Fibroblast of upper back skin (primary cell): ENCODE data around the gene MRPS18A.

ENCODE experiments used
- DNase-seq: peaks from one replicate; pipeline ENCODE4 v3.0.0-alpha.2; 2013

Gene MRPS18A

DNA sequence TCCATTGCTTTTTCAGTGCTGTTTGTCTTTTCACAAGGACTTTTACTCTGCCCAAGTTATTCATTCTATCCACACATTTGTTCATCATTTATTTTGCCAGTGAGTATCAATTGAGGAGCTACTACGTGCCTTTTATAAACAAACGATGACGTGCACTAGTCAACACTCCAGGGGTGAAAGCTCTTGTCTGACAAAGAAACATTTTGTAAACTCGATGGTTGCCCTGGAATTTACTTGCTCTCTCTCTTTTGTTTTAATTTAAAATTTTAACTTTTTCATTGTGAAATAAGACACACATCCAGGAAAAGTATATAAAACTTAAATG is 8.3 kb upstream of the MRPS18A start:
- no peak for DNase-seq

DNA sequence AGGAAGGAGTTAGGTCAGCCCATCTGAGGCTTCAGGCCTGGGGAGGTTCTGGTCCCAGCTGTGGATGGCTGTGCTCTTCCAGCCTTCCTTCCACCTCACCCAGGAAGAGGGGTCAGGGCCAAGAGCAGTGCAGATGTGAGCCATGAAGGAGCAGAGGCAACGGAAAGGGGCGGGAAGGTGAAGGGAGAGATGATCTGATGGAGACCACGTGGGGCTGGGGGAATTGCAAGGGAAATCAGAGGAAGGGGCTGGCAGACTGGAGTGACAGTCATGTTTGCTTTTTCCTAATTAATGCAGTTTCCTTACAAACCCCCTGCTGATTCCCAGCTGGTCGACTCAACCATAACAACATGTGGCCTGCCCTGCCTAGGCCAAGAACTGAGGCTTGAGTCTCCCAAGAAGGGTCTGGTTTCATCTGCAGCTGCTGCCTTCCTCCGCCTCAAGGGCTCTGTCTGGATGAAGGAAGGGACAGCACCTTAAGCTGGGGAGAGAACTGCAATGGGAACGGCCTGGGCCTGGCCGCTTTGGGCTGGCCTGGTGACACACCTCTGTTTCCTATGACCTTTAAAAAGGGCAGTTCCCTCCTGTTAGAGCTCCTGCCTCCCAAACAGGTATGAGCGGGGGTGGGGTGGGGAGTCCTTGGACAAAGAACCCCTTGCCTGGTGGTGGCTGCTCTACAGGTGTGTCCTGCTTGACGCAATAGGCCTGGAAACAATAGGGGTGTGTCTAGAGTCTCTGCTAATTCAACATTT is 7.8 kb upstream of the MRPS18A start:
- no peak for DNase-seq

DNA sequence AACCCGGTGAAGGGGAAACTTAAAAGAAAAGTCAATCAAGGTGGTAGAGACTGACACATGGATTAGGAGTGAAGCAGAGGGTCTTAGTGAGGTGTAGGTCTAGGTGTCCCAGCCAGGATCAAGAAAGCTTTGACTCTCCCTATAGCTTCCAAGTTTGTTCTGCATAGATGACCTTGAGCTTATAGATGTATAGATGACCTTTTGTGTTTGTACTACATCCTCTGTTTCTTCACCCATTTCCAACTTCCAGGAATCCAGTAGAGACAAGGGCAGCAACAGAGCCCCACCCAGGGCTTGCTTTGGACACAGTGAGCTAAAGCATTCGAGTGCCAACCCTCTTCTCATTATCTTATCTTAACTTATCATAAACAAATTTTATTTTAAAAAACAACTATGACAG is 1.8 kb upstream of the MRPS18A start:
- no peak for DNase-seq

DNA sequence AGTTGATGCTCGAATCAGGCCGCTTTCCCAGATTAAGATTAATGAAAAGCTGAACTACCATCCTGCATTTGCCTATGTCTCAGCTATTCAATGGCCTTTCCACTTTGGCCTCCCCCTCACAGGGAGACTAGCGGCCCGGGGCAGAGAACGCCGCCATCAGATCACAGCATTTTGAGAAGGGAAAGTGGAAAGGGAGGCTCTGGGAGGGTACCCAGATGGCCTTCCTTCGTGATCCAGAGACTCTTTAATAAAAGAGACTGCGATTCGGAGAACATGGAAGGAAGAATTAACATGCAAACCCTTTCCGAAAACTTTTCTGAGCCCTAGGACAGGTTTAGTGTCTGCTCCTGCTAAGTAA is 533 bp downstream of the MRPS18A start:
- no peak for DNase-seq

DNA sequence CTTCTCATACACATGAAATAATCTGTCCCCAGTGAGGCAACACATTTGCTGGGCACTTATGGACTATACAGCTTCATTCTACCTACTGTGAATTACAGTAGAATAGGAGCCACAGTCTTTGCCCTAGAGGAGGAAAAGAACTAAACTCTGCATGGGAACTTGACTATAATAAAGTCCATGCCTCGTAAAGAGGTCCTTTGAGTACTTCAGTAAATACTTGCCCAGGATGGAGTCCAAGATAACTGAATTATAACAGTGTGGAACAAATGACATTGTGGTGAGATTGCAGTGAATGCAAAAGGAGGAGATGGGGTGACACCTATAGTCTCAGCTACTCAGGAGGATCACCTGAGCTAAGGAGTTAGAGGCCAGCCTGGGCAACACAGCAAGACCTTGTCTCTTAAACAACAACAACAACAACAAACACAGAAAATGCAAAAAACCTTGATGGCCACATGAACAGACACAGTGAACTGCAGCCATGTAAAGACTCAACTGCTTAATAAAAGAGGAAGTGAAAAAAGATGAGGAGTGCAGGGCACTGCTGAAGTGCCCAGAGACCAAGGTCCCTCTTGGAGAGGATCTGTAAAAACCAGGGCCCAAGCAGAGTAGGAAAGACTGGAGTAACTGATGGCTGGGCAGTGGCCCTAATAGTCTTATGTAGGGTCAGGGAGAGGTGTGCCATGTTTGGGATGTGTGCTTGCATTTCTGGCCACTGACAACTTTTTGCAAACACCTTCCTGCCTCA is 3.7 kb downstream of the MRPS18A start:
- DNase-seq = no peak

DNA sequence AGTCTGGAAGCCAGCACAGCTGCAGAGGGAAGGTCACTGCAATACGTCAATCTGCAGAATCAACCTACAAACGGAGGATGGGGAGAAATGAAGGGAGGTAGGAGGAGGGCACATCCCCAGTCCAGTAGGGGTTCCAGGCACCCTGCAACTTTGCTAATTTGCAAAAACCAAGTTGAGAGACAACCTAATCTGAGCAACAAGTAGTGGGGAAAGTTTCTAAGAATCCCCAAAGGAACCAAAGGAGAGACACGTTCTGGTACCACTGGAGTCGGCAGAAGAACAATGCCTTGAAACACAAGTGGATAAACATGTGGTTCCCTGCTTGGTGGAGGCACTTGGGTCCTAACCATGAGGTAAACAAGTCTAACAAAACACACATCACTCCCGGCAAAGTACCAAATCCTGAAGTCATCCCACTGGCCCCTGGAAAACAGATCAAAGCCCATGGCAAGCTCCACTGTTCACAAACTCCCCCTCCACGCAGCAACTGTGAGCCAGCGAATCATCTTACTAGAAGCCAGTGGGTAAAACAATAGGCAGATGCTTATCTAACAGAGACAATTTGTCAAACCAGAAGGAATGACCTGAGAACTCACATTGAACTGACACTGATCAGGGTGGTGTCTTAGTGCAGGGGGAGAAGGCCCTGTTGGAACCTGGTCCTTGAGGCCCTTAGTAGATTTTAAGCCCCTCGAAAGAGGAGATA is 4.7 kb downstream of the MRPS18A start:
- DNase-seq = no peak

DNA sequence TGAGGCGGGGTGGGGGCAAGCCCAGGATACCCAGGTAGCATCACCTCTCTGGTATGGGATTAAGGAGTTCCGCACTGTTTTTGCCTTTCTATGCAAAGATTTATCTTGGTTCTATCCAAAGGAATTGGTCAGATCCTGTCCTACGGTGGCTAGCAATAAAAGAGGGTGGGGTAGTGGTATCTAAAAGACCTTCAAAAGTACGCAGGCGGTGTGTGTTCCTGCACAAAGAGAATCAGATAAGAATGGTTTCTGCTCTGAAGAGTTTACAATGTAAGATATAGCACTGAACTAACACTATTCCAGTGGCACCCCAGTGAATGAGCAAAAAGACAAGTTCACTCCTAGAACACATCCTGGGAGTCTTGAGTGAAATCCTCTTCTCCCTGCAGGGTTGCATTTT is 6.3 kb downstream of the MRPS18A start:
- no peak for DNase-seq

DNA sequence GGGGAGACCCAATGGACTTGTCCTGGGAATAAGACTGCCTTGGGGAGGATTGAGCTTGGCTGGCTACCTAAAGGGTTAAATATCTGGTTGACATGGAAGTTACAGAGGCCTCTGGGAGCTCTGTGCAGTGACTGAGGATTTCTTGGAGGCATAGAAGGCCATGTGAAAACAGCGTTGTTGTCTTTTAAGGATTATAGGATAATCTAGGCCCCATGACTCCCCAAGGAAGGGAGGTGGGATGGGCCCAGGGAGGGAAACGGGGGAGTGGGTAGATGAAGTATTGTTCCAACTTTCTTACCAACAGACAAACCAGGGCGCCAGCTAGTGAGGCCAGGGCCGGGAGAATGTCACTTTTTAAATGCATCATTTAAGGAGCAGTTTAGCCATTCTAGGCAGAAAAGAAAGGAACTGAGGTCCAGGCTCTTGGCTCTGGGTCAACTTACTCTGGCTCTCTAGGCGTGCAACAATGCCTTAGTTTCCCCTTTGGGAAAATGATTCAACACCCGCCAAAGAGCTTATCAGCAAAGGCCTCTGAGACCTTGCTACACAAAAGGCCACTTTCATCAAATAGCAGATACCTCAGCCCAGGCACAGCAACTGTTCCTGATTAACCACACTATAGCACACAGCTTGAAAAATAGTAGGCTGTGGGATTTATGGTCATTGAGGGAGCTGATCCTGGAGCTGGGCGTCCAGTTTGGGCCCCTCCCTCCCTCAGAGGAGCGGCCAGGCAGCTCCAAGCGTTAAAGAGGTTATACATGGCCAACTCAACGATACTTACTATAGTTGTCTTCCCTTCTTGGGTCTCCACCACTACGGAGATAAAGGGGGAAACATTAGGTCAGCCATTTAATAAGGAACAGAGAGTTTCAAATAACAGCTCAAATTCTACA is 7.0 kb downstream of the MRPS18A start:
- DNase-seq = no peak

DNA sequence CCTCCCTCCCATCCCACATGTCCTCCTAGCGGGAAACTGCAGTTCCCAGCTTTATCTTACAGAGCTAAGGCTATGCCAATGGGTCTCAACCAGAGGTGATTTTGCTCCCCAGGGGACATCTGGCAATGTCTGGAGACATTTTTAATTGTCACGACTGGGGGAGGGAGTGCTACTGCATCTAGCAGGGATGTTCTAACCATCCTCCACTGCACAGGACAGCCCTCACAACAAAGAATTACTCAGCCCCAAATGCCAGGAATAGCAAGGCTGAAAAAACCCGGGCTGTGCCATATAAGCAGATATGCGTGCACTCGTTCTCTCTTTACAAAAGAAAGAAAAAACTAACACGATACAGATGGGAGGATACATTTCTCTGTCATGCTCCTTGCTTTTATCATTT is 8.5 kb downstream of the MRPS18A start:
- no peak for DNase-seq

DNA sequence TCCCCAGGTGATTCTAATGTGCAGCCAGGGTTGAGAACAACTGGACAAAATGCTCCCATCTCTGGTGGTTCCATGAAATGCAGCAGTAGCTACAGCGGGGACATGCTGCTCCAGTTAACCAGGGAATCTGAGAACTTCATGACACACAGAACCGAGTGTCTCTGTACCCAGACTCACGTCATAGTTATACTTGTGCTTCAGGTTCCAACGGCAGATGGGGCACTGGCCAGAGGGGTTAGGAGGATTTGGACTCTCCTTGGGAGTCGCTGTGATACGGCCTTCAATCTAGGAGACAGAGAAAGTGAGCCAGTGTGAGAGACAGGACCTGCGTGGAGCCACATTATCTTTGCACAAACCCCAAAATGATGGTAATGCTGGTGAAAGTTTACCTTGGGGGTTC is 9.2 kb downstream of the MRPS18A start:
- DNase-seq = no peak

DNA sequence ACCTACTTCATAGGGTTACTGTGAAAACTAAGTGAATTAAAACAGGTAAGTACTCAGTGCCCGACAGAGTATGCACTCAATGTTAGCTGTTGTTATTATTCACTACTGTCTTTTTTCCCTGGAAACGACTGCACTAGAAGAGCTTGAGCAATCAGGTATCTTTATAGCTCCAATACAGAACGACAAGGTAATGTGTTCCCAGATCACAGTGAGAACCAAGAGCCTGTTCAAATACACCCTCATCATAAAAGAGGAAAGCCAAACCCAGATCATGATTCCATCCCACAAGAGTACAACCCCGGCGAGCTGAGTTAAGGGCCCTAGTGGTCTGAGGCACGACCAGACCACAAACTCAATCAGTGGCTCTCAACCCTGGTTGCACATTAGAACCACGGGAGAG is 9.8 kb downstream of the MRPS18A start:
- DNase-seq = no peak

DNA sequence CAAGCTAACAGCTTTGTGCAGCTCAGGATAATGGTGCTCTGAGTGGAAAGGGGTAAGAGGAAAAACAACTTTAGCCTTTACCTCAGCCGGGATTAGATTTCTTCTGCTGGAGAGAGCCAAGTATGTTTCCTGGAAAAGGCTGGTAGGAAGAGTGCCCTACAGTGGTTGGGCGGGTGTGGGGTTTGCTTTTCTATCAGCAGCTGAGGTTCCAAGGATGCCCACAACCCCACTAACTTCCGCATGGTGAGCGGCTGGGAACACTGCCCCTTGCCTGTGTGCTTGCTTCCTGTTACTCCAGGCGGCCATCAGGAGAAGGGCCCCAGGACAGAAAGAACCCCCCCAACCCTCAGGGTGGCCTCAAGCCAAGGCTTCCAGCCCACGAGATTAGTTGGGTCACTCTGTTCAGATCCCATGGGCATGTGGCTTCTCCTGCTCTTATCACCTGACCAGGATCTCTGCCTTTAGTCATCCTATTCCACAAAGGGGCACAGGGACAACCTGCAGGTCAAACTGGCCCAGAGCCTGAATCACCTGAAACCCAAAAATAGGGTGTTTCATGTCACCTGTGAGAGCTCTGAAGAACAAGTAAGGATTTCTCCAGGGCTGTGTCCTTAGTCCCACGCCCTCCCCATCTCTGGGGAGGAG is 10.5 kb downstream of the MRPS18A start:
- no peak for DNase-seq

DNA sequence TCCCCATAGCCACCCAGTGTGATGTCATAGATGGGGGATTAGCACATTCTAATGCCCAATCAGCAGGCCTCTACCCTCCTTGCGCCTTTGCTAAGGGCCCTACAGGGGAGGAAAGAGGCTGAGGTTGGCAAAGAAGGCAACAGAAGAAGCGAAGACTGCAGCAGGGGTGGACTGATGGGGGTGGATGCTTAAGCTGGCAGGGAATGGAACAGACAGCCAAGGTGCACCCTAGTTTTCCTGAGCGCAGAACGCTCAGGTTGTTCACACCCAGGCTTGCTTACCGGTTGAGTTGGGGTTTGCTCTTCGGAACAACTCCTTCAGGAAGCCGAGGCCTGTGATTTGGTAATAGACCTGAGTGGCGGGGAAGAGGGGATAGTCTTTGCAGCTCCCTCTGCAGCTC is 12.7 kb downstream of the MRPS18A start:
- DNase-seq = no peak

DNA sequence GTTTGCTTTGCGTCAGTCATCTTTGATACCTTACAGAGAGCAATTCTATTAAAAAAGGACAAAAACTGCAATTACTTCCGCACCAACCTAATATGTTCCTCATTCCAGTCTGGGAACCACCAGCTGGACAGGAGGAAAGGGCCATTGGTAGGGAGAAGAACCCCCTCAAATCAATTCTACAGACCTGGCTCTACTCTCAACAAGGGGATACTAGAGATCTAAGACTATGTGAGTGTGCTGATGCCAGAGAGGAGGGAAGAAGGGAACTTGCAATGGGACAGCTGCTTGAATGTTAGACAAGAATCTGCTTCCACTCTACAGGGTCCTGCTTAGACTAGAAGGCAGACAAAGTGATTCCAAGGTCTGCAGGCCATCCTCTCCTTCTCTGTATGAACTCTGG is 13.3 kb downstream of the MRPS18A start:
- DNase-seq = no peak

DNA sequence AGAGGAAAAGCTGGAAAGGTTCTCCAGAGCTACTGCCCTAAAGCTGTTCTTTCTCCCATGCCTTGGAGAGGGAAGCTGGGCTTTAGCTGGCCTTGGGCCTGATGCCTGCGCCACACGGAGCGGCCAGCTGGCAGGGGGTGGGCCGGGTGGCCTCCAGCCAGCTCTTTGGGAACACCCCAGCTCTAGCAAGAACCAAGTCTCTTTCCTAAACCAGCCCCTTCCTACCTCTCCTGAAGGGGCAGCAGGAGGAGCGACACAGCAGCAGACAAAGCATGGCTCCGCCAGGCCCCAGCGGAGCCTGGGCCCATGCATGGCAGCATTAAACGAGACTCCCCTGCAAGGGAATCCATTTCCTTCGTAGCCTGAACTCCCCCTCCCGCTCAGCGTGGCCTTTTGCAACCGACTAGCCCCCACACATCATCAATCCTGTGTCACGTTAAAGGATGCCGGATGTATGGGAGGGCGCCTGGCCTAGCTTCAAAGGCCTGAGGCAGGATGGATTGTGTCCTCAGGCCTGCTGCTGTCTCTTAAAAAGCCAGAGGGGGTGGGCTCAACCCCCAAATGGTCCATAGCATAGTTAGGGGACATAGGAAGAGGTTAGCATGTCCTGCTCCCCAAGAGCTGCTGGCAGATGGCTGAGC is 14.0 kb downstream of the MRPS18A start:
- no peak for DNase-seq

DNA sequence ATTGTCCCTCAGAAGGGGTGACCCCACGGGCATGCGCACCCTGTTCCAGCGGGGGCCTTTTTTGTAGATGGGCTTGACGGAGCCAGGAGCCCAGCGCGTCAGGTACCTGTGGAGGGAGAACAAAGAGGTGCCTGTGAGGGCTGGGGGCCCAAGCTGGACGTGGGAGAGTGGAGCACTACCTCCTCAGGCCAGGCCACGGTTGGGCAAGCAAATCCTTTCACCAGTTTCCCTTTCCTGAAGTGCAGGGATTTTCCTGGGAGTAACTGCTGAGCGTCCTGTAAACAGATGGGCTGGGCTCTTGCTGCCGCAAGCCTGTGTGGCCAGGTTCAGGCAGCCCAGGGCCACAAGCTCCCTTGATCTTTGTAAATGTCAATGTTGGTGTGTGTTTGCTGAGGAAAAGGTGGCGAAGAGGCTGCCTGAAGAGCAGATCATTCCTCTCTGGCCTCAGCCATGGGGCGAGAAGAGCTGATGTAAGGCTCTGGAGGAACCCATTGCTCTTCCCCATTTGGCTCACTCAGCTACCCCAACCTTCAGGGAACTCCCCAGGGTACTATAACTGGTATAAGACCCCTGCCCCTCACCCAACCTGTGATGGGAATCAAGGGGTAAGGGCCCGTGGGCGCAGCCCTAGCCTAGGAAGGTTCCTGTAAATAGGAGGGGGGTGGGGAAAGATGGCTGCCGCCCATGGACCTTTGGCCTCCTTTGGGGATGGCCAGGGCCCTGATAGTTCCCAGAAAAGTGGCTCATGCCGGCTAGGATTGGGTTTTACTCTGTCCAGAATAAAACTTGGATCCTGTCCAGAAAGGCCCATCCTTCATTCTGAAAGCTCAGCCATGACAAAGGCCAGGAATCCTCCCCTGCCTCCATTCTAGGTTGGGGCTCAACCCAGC is 15.5 kb downstream of the MRPS18A start:
- DNase-seq = no peak

DNA sequence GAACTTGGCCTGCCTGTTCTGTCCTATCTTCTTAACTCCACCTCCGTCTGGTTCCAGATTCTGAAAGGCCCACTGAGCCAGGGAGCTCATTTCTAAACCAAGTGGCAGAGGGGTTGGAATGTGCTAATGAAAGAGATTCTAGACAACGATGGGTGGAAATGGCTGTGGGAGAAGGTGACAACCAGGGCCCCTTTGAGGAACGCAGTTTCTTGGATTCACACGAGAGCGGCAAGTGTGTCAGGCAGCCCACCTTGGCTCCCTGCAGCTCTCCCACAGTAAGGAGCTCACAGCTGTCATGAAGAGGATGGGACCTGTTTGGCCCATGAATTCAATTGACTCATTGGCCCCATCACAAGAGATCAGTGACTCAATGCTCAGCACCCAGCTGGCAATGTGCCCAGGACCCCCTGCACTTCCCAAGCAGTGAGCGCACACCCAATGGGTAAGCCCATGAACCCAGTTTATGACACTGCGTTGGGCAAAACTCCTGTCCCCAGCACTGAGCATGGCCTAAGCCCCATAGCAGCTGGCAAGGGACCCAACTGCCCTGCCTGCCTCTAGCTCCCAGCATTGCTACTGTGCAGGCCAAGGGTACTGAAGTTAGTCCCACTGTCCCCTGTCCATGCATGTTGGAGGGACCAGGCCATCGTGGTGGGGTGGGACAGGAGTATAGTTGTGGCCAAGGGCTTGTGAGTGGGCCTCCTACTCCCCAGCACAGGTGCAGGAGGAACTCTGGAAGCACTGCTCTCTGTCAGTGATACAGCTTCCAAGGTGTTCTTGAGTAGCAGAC is 16.4 kb downstream of the MRPS18A start:
- no peak for DNase-seq

DNA sequence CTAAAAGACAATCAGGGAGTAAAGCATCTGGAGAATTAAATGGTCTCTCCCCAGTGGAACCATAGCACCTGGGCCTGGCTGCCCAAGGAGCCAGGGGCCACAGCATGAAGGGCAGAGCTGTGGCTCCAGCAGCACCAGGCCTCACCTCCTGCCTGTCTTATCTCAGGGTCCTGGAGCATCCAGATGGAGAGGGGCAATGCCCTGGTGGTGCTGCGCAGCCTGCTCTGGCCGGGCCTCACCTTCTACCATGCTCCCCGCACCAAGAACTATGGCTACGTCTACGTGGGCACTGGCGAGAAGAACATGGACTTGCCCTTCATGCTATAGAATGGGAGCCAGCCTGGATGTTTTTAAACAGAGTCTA is 17.0 kb downstream of the MRPS18A start:
- no peak for DNase-seq

DNA sequence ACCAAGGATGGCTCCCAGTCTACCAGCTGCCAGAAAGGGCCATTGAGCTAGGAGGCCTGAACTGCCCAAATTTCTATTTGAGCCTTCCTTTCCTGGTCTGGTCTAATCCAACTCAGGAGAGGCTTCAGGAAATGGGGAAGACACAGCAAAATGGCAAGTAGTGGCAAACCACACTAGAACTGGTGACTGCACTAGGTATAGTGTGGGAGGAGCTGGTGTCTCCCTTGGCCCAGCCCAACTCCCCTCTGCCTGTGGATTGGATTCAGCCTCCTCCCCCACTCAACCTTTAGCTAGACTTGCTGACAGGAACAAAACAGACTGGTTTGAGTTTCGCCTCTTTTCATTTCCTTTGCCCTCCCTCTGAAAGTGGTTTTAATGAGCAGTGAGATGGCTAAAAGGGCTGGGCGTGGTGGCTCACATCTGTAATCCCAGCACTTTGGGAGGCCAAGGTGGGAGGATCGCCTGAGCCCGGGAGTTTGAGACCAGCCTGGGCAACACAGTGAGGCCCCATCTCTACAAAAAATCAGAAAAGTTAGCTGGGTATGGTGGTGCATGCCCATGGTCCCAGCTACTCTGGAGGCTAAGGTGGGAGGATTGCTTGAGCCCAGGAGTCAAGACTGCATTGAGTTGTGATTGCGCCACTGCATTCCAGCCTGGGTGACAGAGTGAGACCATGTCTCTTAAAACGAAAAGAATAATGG is 17.5 kb downstream of the MRPS18A start:
- DNase-seq = no peak
